ENCODE measurements around the gene EFEMP2.

- TF ChIP-seq, protein P1, sequence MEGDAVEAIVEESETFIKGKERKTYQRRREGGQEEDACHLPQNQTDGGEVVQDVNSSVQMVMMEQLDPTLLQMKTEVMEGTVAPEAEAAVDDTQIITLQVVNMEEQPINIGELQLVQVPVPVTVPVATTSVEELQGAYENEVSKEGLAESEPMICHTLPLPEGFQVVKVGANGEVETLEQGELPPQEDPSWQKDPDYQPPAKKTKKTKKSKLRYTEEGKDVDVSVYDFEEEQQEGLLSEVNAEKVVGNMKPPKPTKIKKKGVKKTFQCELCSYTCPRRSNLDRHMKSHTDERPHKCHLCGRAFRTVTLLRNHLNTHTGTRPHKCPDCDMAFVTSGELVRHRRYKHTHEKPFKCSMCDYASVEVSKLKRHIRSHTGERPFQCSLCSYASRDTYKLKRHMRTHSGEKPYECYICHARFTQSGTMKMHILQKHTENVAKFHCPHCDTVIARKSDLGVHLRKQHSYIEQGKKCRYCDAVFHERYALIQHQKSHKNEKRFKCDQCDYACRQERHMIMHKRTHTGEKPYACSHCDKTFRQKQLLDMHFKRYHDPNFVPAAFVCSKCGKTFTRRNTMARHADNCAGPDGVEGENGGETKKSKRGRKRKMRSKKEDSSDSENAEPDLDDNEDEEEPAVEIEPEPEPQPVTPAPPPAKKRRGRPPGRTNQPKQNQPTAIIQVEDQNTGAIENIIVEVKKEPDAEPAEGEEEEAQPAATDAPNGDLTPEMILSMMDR (IDR thresholded peaks at IDR 0.05), result no peak
- TF ChIP-seq POLR2A (IDR thresholded peaks at IDR 0.05), result no peak
Observed at GRCh38 chr11:65855927-65856363, 16.7 kb downstream of the EFEMP2 start.
